ENCODE measurements around the gene CRAMP1.

GRCh38 chr16:1567988-1568387 is 44.2 kb upstream of the CRAMP1 start:
- TF ChIP-seq CTCF (IDR thresholded peaks at IDR 0.05; ENCODE audit: low read length) (no peak), EZH2 (optimal IDR thresholded peaks at IDR 0.05; ENCODE audit: low read depth, low read length) (no peak)
